B cell (primary cell): ENCODE measurements around the gene BATF3. TPM values are rescaled to one million over a fixed set of nuclear protein-coding genes. Genes with fewer than 3 reads are reported as not detected.

Experiments
- ATAC-seq: fragments of 200-7000 bp; cut with Tn5 transposase; one replicate; pipeline ENCODE4 v1.10.0; 2021; ENCODE audit warnings: low read depth, mild to moderate bottlenecking, moderate number of reproducible peaks, moderate library complexity
- CTCF ChIA-PET: fragments of 350-600 bp; sonication (Branson Sonifier 250); formaldehyde crosslinking; loops from one replicate; lab custom pipeline; 2021; ENCODE audit warnings: antibody characterized with exemption, inconsistent platforms; lab: Charles Lee
- POLR2A ChIA-PET: fragments of 350-600 bp; sonication (Branson Sonifier 250); formaldehyde crosslinking; loops from one replicate; lab custom pipeline; 2021; ENCODE audit warnings: antibody characterized with exemption; lab: Charles Lee
- DNase-seq: peaks from one replicate; pipeline ENCODE4 v3.0.0; 2013
- H2AFZ ChIP-seq: 2 replicates; pipeline ENCODE4 v1.6.1; 2012; ENCODE audit warnings: mild to moderate bottlenecking, low read depth, low read length; ENCODE audit not compliant: insufficient read depth, poor library complexity, severe bottlenecking
- H3K27ac ChIP-seq, 2 donors: 1 replicate in 1 of 2; 2 replicates in 1 of 2; pipeline ENCODE4 v1.5.1; 2012 to 2013; ENCODE audit warnings: low read length in 2 of 2, mild to moderate bottlenecking in 2 of 2, moderate library complexity in 1 of 2
- H3K27me3 ChIP-seq, 4 experiments: fragments of 200-600 bp in 1 of 4; sonication (generic) in 1 of 4; replicated peaks in 1 of 4; 1 replicate in 2 of 4; 2 replicates in 2 of 4; pipeline versions ENCODE4 v1.6.1 to v1.7.0; 2013 to 2016; ENCODE audit warnings: low read length in 3 of 4, mild to moderate bottlenecking in 2 of 4, mixed read lengths in 1 of 4, moderate library complexity in 1 of 4; ENCODE audit not compliant: insufficient read depth in 4 of 4, control insufficient read depth in 3 of 4; ENCODE audit errors: control extremely low read depth in 1 of 4
- H3K36me3 ChIP-seq, 2 experiments: replicated peaks in 1 of 2; 1 replicate in 1 of 2; 2 replicates in 1 of 2; pipeline versions ENCODE4 v1.6.1 to v1.7.1; 2013; ENCODE audit warnings: low read length in 1 of 2; ENCODE audit not compliant: insufficient read depth in 2 of 2, control insufficient read depth in 1 of 2; ENCODE audit errors: control extremely low read depth in 1 of 2, extremely low read depth in 1 of 2
- H3K4me1 ChIP-seq, 2 donors: fragments of 200-600 bp in 1 of 2; sonication (generic) in 1 of 2; 1 replicate in 1 of 2; 2 replicates in 1 of 2; pipeline versions ENCODE4 v1.5.1 to v1.6.1; 2013 to 2017; ENCODE audit warnings: low read length in 2 of 2; ENCODE audit not compliant: control insufficient read depth in 2 of 2, insufficient read depth in 2 of 2
- H3K4me2 ChIP-seq: replicated peaks from 2 replicates; pipeline ENCODE3; 2012; ENCODE audit warnings: mild to moderate bottlenecking, low read depth, low read length; ENCODE audit not compliant: poor library complexity, severe bottlenecking
- H3K4me3 ChIP-seq, 5 experiments: fragments of 200-600 bp in 1 of 5; sonication (generic) in 1 of 5; 1 replicate in 3 of 5; 2 replicates in 2 of 5; pipeline versions ENCODE4 v1.5.1 to v1.7.0; 2011 to 2016; ENCODE audit warnings: low read length in 4 of 5, mild to moderate bottlenecking in 4 of 5, low read depth in 2 of 5, control low read depth in 1 of 5, moderate library complexity in 1 of 5; ENCODE audit not compliant: insufficient read depth in 1 of 5; ENCODE audit errors: control extremely low read depth in 1 of 5, extremely low read depth in 1 of 5
- H3K79me2 ChIP-seq: fragments of 200-600 bp; sonication (generic); one replicate; pipeline ENCODE4 v1.6.0; 2016; ENCODE audit warnings: low read length; ENCODE audit not compliant: control insufficient read depth, insufficient read depth
- H3K9ac ChIP-seq: fragments of 200-600 bp; sonication (generic); 2 replicates; pipeline ENCODE4 v1.6.1; 2017; ENCODE audit warnings: mild to moderate bottlenecking, low read length, moderate library complexity
- H3K9me3 ChIP-seq, 3 donors: one replicate each; pipeline versions ENCODE4 v1.6.1 to v1.7.1; 2013; ENCODE audit warnings: low read length in 2 of 3; ENCODE audit not compliant: control insufficient read depth in 2 of 3, insufficient read depth in 1 of 3; ENCODE audit errors: control extremely low read depth in 1 of 3
- H4K20me1 ChIP-seq: 2 replicates; pipeline ENCODE4 v1.6.0; 2012; ENCODE audit warnings: mild to moderate bottlenecking, low read length; ENCODE audit not compliant: insufficient read depth, control insufficient read depth, poor library complexity, severe bottlenecking
- H3K27ac Mint-ChIP-seq: one replicate; pipeline ENCODE4 v1.8.0; 2021; ENCODE audit warnings: mixed read lengths
- H3K27me3 Mint-ChIP-seq: one replicate; pipeline ENCODE4 v1.8.0; 2021; ENCODE audit warnings: mixed read lengths
- H3K4me1 Mint-ChIP-seq: one replicate; pipeline ENCODE4 v1.8.0; 2021; ENCODE audit warnings: mixed read lengths
- H3K4me3 Mint-ChIP-seq: one replicate; pipeline ENCODE4 v1.8.0; 2021; ENCODE audit warnings: mixed read lengths
- H3K9me3 Mint-ChIP-seq: one replicate; pipeline ENCODE4 v1.8.0; 2022; ENCODE audit warnings: mixed read lengths; ENCODE audit not compliant: insufficient read depth
- CTCF ChIP-seq: fragments of 200-600 bp; IDR thresholded peaks from one replicate; pipeline ENCODE4 v1.8.0; 2022; ENCODE audit warnings: antibody characterized with exemption, mild to moderate bottlenecking
- EZH2 ChIP-seq: IDR thresholded peaks from 2 replicates; pipeline ENCODE4 v1.6.1; 2012; ENCODE audit warnings: borderline replicate concordance, low read depth, mild to moderate bottlenecking, moderate library complexity, low read length; ENCODE audit not compliant: insufficient read depth, poor library complexity, severe bottlenecking
- WGBS: methylation state at CpG from one replicate; pipeline ENCODE4 v1.1.5; 2013; ENCODE audit warnings: missing lambda C conversion rate; ENCODE audit not compliant: insufficient coverage; 5-methylcytosine and 5-hydroxymethylcytosine counted together
- intact Hi-C: fragments of 100-400 bp; cut with micrococcal nuclease; formaldehyde crosslinking; loops from one replicate; pipeline ENCODE4 v1.10.0; 2022
- polyA plus RNA-seq: library from polyadenylated mRNA; depleted of rRNA; stranded (reverse); fragments of >200 nt; gene quantifications from 2 replicates; pipeline ENCODE4 v1.2.3, GENCODE V29; 2012
- total RNA-seq, 2 donors: library from RNA; stranded (reverse); fragments of 120-200 nt in 1 of 2; gene quantifications; 1 replicate in 1 of 2; 2 replicates in 1 of 2; pipeline versions ENCODE4 v1.2.3 to v1.2.4, GENCODE V29; 2013 to 2022

Gene BATF3
- total and polyA plus RNA-seq, 2 donors (not counting 1 experiment from before 2014, with no cell fraction given) = 0.36 to 1.9 TPM

DNA sequence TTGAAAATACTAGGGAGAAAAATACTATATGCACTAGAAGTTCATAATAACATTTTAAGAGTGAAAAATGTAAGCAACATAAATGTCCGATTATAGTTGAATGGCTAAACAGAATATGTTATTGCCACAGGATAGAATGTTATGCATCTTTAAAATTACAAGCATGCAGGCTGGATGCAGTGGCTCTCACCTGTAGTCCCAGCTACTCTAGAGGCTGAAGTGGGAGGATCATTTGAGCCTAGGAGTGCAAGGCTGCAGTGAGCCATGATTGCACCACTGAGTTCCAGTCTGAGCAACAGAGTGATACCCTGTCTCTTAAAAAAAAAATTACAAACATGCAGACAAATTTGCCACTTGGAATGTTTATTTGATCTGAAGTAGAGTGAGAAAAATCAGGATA, 3.0 kb upstream of the BATF3 start:
- Histone ChIP-seq H3K4me2 (no peak overlapping the region), H3K9ac (no peak overlapping the region), H3K79me2 (no peaks in the 10 kb centered on the region), H3K9me3 (no peaks in the 10 kb centered on the region), H2AFZ (no peak overlapping the region), H3K36me3 (no peaks in the 10 kb centered on the region), H3K4me1 (peaks cover 23 to 32% of the 10 kb centered on the region in 2 donors), H3K27ac (no peak overlapping the region), H4K20me1 (no peaks in the 10 kb centered on the region), H3K27me3 (no peaks in the 10 kb centered on the region), H3K4me3 (no peak overlapping the region)
- TF ChIP-seq CTCF = no peak
- no peak for TF ChIP-seq EZH2
- intact Hi-C loops = no loop called here
- H3K4me3 Mint-ChIP-seq = no peak overlapping the region
- POLR2A ChIA-PET = interaction anchor here (1.3 kb wide), 1 partner anchor 90 kb away, joined by 3 read pairs; no protein-coding TSS in a partner anchor
- no peak for DNase-seq
- no peak for ATAC-seq
- no peaks in the 10 kb centered on the region for H3K9me3 Mint-ChIP-seq
- no peaks in the 10 kb centered on the region for H3K27me3 Mint-ChIP-seq
- peaks cover 25% of the 10 kb centered on the region for H3K4me1 Mint-ChIP-seq
- H3K27ac Mint-ChIP-seq = no peak overlapping the region
- WGBS = no CpG with 5 or more reads among the region's 1 CpG
- CTCF ChIA-PET = no interaction called here

GRCh38 chr1:212701910-212702309, 2.3 kb upstream of the BATF3 start:
- no peak for DNase-seq
- CTCF ChIA-PET = interaction anchor here (1.0 to 1.4 kb wide), 6 partner anchors 34 to 302 kb away, joined by 3 to 10 read pairs (median 3); no protein-coding TSS in a partner anchor
- Histone ChIP-seq H2AFZ (no peak overlapping the region), H3K27ac (no peak overlapping the region), H3K9me3 (no peaks in the 10 kb centered on the region), H3K79me2 (no peaks in the 10 kb centered on the region), H3K36me3 (no peaks in the 10 kb centered on the region), H3K27me3 (peaks cover 0 to 5% (median 2%) of the 10 kb centered on the region in 4 experiments), H3K4me2 (no peak overlapping the region), H4K20me1 (no peaks in the 10 kb centered on the region), H3K9ac (no peak overlapping the region), H3K4me1 (peaks cover 30 to 36% of the 10 kb centered on the region in 2 donors), H3K4me3 (no peak overlapping the region)
- Mint-ChIP-seq H3K4me3 (no peak overlapping the region), H3K4me1 (peaks cover 32% of the 10 kb centered on the region), H3K9me3 (no peaks in the 10 kb centered on the region), H3K27ac (no peak overlapping the region), H3K27me3 (no peaks in the 10 kb centered on the region)
- intact Hi-C loops = loop anchor here (2.0 kb wide), 2 partner anchors 49 to 81 kb away; no protein-coding TSS in a partner anchor
- WGBS = no CpG with 5 or more reads among the region's 1 CpG
- TF ChIP-seq CTCF (no peak), EZH2 (no peak)
- POLR2A ChIA-PET = interaction anchor here (0.6 to 1.3 kb wide), 2 partner anchors 91 to 122 kb away, joined by 3 to 5 read pairs; no protein-coding TSS in a partner anchor
- no peak for ATAC-seq
